Ovary (tissue), 9 donors: ENCODE results near the gene CDYL2. TPM values are rescaled to one million over a fixed set of nuclear protein-coding genes. Genes with fewer than 3 reads are reported as not detected.

Experiments used
- DNase-seq, 5 donors: peaks; one replicate each; pipeline ENCODE4 v3.0.0-alpha.2; 2019 to 2020
- H3K27ac ChIP-seq, 2 donors: fragments of 200-600 bp; one replicate each; pipeline versions ENCODE4 v1.5.1 to v1.8.0; 2019 to 2022
- H3K27me3 ChIP-seq: fragments of 200-600 bp; one replicate; pipeline ENCODE4 v1.8.0; 2022
- H3K36me3 ChIP-seq: fragments of 200-600 bp; sonication (generic); one replicate; pipeline ENCODE4 v1.5.1; 2019
- H3K4me1 ChIP-seq: one replicate; pipeline ENCODE4 v1.8.1; 2013; ENCODE audit warnings: mild to moderate bottlenecking, moderate library complexity; ENCODE audit not compliant: insufficient read depth
- H3K4me3 ChIP-seq: fragments of 200-600 bp; sonication (generic); one replicate; pipeline ENCODE4 v1.5.1; 2017
- H3K9me3 ChIP-seq, 2 donors: fragments of 200-600 bp in 1 of 2; sonication (generic) in 1 of 2; one replicate each; pipeline versions ENCODE4 v1.5.1 to v1.8.1; 2013 to 2019; ENCODE audit warnings: mild to moderate bottlenecking in 1 of 2, moderate library complexity in 1 of 2
- CTCF ChIP-seq, 3 donors: fragments of 450-650 bp in 2 of 3; fragments of 200-600 bp in 1 of 3; IDR thresholded peaks; one replicate each; pipeline versions ENCODE4 v1.5.1 to v1.8.0; 2016 to 2022; ENCODE audit warnings: antibody characterized with exemption in 3 of 3, mild to moderate bottlenecking in 1 of 3
- EP300 ChIP-seq: sonication (generic); formaldehyde crosslinking; IDR thresholded peaks from one replicate; pipeline ENCODE4 v1.6.1; 2017; ENCODE audit warnings: antibody characterized with exemption
- POLR2A ChIP-seq: fragments of 450-650 bp; IDR thresholded peaks from one replicate; pipeline ENCODE4 v1.6.1; 2017; ENCODE audit warnings: antibody characterized with exemption, mild to moderate bottlenecking, moderate library complexity
- WGBS, 3 donors: extraction: QIAGEN DNeasy Blood & Tissue Kit in 1 of 3; methylation state at CpG; one replicate each; pipeline versions ENCODE4 v1.1.5 to v1.1.7; 2013 to 2017; 5-methylcytosine and 5-hydroxymethylcytosine counted together
- intact Hi-C, 4 donors: fragments of 100-400 bp; cut with DNase I; formaldehyde crosslinking; loops; one replicate each; pipeline versions ENCODE4 v1.11.0 to v1.15.1; 2022 to 2023
- polyA plus RNA-seq, 2 donors: library from polyadenylated mRNA; stranded (reverse); fragments of 200-250 nt in 1 of 2; fragments of 350-450 nt in 1 of 2; fragmentation: Illumina TruSeq in 1 of 2; extraction: RNeasy Lipid Tissue Mini Kit (QIAGEN cat#74804) in 1 of 2; gene quantifications; one replicate each; pipeline ENCODE4 v1.2.3, GENCODE V29; 2013 to 2014
- total RNA-seq, 7 donors: library from RNA; depleted of rRNA in 2 of 7; stranded (reverse); fragments of >200 nt in 2 of 7; fragmentation: NEBNext Ultra II Directional in 3 of 7; extraction: Animal tissue kit (Norgen Biotek cat#: 25700) in 3 of 7; gene quantifications; one replicate each; pipeline versions ENCODE4 v1.1.0 to v1.2.4, GENCODE V29; 2016 to 2023
- donor health status: DM: no; HTN: no; CAD: no; lungs with moderate emphysema.
- donor health status: DM: no; HTN: no; CAD: no.
- donor health status: Bipolar disorder and iron deficiency.
- donor health status: DM: yes; HTN: yes; CAD: no.
- donor health status: DM: no; HTN: no; CAD: no.
- donor health status: DM: yes; HTN: yes; CAD: no.

CDYL2 gene
- total and polyA plus RNA-seq, 9 donors: 0.48 to 4.4 (median 1.8) TPM

DNA sequence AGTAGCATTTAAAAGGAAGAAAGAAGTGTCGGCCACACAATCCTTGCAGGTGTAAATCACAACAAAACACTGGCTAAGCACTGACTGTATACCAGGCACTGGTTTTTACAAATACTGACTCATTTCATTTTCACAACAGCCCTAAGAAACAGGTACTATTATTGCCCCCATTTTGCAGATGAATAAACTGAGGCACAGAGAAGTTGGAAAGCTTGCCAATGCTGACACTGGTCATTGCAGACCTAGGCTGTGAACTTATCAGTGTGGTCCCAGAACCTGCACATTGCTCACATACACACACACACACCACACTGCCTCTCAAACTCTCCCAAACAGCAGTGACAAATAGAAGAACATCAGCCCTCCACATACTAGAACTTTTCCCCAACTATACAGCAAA, 37.6 kb downstream of the CDYL2 start:
- no peak for DNase-seq
- TF ChIP-seq EP300 (no peak), CTCF (IDR thresholded peaks at IDR 0.05) (no peak), POLR2A (no peak)
- no peak overlapping the region for H3K27ac ChIP-seq
- no peaks in the 10 kb centered on the region for H3K4me1 ChIP-seq
- no peak overlapping the region for H3K4me3 ChIP-seq
- intact Hi-C loops: no loop called here
- H3K9me3 ChIP-seq: no peaks in the 10 kb centered on the region
- WGBS, 3 donors: 81 to 89% (median 85%) methylated on average over 1 of the region's 1 CpG
- no peaks in the 10 kb centered on the region for H3K36me3 ChIP-seq
- H3K27me3 ChIP-seq: no peaks in the 10 kb centered on the region

DNA sequence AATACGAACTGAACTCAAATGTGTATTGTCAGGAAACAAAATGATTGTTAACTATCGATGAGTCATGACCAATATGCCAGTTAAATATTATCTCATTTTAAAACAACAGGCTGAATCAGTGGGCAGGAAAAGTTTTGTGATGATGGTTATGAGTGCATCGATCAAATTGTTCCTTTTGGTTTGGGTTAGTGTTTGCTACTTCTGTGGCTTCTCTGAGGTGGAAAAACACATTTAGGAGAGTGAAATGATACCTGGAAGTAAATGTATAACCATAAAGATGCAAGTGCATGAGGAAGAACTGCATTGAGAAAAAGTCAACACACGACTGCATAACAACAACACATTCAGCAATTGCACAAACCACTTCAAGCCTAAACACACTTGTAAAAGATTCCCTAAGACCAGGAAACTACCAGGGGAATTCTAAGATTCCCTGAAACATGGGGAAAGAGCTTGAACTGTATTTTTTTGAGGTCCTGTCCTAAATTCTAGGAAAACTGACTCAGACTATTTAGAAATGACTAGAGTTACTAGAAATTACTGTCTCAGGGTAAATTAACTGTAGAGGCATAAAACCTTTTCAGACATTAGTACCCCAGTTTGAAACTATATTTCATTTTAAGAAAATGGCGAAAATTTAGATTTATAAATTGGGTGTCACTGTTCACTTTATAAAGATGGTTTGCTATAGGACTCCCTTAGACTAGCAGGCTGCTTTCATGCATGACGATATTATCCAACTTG, 44.8 kb downstream of the CDYL2 start:
- intact Hi-C loops: no loop called here
- Histone ChIP-seq H3K27ac (no peak overlapping the region), H3K4me3 (no peak overlapping the region), H3K9me3 (no peaks in the 10 kb centered on the region), H3K36me3 (no peaks in the 10 kb centered on the region), H3K27me3 (no peaks in the 10 kb centered on the region), H3K4me1 (no peaks in the 10 kb centered on the region)
- DNase-seq: no peak
- TF ChIP-seq POLR2A: no peak
- no peak for TF ChIP-seq CTCF (IDR thresholded peaks at IDR 0.05)
- TF ChIP-seq EP300: no peak
- 87 to 89% (median 87%) methylated on average over 6 of the region's 6 CpGs for WGBS, 3 donors

GRCh38 chr16:80754476-80754875, 49.9 kb downstream of the CDYL2 start:
- intact Hi-C loops: no loop called here

DNA sequence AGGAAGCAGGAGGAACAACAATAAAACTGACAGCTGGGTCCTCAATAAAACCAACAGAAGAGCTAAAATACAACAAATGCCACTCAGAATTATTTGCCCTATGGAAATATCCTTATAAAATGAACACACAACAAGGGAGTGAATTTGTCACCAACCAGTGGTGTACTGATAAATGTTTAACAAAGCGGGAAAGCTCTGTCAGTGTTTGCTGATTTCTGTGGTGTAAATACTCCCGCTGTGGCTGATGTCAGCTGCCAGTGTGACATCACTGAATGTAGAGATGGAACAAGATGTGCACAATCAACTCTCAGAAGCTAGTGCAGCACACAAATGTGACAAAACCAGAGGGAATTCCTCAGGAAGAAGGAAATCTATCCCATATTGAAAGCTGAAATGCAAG, 51.9 kb downstream of the CDYL2 start:
- Histone ChIP-seq H3K27me3 (no peaks in the 10 kb centered on the region), H3K27ac (no peak overlapping the region), H3K4me3 (no peak overlapping the region), H3K4me1 (peaks cover 2% of the 10 kb centered on the region), H3K9me3 (no peaks in the 10 kb centered on the region), H3K36me3 (no peaks in the 10 kb centered on the region)
- DNase-seq: no peak
- intact Hi-C loops: no loop called here
- TF ChIP-seq CTCF (IDR thresholded peaks at IDR 0.05) (no peak), EP300 (no peak), POLR2A (no peak)
- WGBS, 3 donors: 86 to 94% (median 86%) methylated on average over 2 of the region's 2 CpGs

More at GRCh38 chr16:80754476-80754875, 49.9 kb downstream of the CDYL2 start:
- Histone ChIP-seq H3K27me3 (no peaks in the 10 kb centered on the region), H3K27ac (no peak overlapping the region), H3K36me3 (no peaks in the 10 kb centered on the region), H3K9me3 (no peaks in the 10 kb centered on the region), H3K4me3 (no peak overlapping the region), H3K4me1 (peaks cover 2% of the 10 kb centered on the region)
- DNase-seq: no peak
- TF ChIP-seq POLR2A: no peak
- no peak for TF ChIP-seq CTCF (IDR thresholded peaks at IDR 0.05)
- TF ChIP-seq EP300: no peak
- 85 to 88% (median 86%) methylated on average over 5 of the region's 5 CpGs for WGBS, 3 donors
